IMR-90 (cell line): ENCODE results near the gene CRABP1.

Experiments used
- BHLHE40 ChIP-seq: fragments of 150-350 bp; IDR thresholded peaks from 2 replicates; pipeline ENCODE4 v1.6.1; 2016; ENCODE audit warnings: mild to moderate bottlenecking, low read depth, low read length
- CEBPB ChIP-seq: IDR thresholded peaks from 2 replicates; pipeline ENCODE4 v1.6.1; 2012; ENCODE audit warnings: low read depth, low read length, improper control_type of control experiment
- CTCF ChIP-seq: conservative IDR thresholded peaks from 2 replicates; pipeline ENCODE4 v1.5.1; 2012; ENCODE audit warnings: mild to moderate bottlenecking, low read depth, low read length, improper control_type of control experiment
- ELK1 ChIP-seq: fragments of 150-350 bp; IDR thresholded peaks from 2 replicates; pipeline ENCODE4 v1.6.1; 2016; ENCODE audit warnings: low read depth, mild to moderate bottlenecking, low read length, moderate library complexity, borderline replicate concordance
- FOS ChIP-seq: fragments of 150-350 bp; IDR thresholded peaks from 2 replicates; pipeline ENCODE4 v1.6.1; 2016; ENCODE audit warnings: low read depth, low read length
- MAFK ChIP-seq: IDR thresholded peaks from 2 replicates; pipeline ENCODE4 v1.6.1; 2012; ENCODE audit warnings: low read depth, low read length, improper control_type of control experiment
- NFE2L2 ChIP-seq: fragments of 150-350 bp; IDR thresholded peaks from 2 replicates; pipeline ENCODE4 v1.6.1; 2016; ENCODE audit warnings: low read depth, mild to moderate bottlenecking, low read length
- POLR2A ChIP-seq: IDR thresholded peaks from 2 replicates; pipeline ENCODE4 v1.6.1; 2012; ENCODE audit warnings: mild to moderate bottlenecking, low read depth, low read length
- RAD21 ChIP-seq: IDR thresholded peaks from 2 replicates; pipeline ENCODE4 v1.6.1; 2012; ENCODE audit warnings: low read length, improper control_type of control experiment
- RFX5 ChIP-seq: IDR thresholded peaks from 2 replicates; pipeline ENCODE4 v1.8.0; 2012; ENCODE audit warnings: low read depth, mild to moderate bottlenecking, low read length, moderate library complexity
- USF2 ChIP-seq: fragments of 150-350 bp; IDR thresholded peaks from 2 replicates; pipeline ENCODE4 v1.6.1; 2017; ENCODE audit warnings: mild to moderate bottlenecking, antibody characterized with exemption, low read length, low read depth

- TF ChIP-seq CEBPB (no peak), RFX5 (no peak), ELK1 (no peak), NFE2L2 (no peak), CTCF (no peak), USF2 (no peak), BHLHE40 (no peak), MAFK (no peak), POLR2A (no peak), FOS (no peak), RAD21 (no peak)
These were observed 20.0 kb upstream of the CRABP1 start for GRCh38 chr15:78320183-78320582.
